SU-DHL-6 (cell line): ENCODE results near the gene DNAI2.
"Not testable (repeated sequence)": the region's sequence is repeated elsewhere in the genome, so short reads cannot be mapped to it uniquely, and the experiment has no call there.

Experiments used
- H2AFZ ChIP-seq: fragments of 200-600 bp; sonication (generic); 2 replicates; pipeline ENCODE4 v1.6.1; 2014; ENCODE audit warnings: low read depth, mild to moderate bottlenecking, moderate library complexity, mixed read lengths, antibody characterized with exemption, low read length; ENCODE audit not compliant: severe bottlenecking
- H3F3A ChIP-seq: fragments of 200-600 bp; shearing (Covaris generic); 2 replicates; pipeline ENCODE4 v1.6.0; 2016; ENCODE audit warnings: antibody characterized with exemption, mild to moderate bottlenecking; ENCODE audit not compliant: insufficient read depth
- H3K27ac ChIP-seq: fragments of 200-600 bp; sonication (generic); 2 replicates; pipeline ENCODE4 v1.5.1; 2016; ENCODE audit warnings: low read depth, mild to moderate bottlenecking, low read length, moderate library complexity, mixed read lengths
- H3K27me3 ChIP-seq: fragments of 200-600 bp; sonication (generic), shearing (Covaris generic); 2 replicates; pipeline ENCODE4 v1.6.0; 2014; ENCODE audit warnings: mild to moderate bottlenecking, low read length
- H3K36me3 ChIP-seq: fragments of 200-600 bp; sonication (generic); 2 replicates; pipeline ENCODE4 v1.6.1; 2014; ENCODE audit warnings: mild to moderate bottlenecking, low read length, mixed read lengths
- H3K4me2 ChIP-seq: fragments of 300-600, 200-600 bp; shearing (Covaris generic), sonication (generic); 2 replicates; pipeline ENCODE4 v1.6.0; 2014; ENCODE audit warnings: low read length, low read depth, mild to moderate bottlenecking; ENCODE audit not compliant: poor library complexity, severe bottlenecking
- H3K4me3 ChIP-seq: fragments of 200-600 bp; sonication (generic); 2 replicates; pipeline ENCODE4 v1.5.1; 2014; ENCODE audit warnings: antibody characterized with exemption, low read length, mild to moderate bottlenecking, mixed read lengths; ENCODE audit not compliant: insufficient read depth, poor library complexity, severe bottlenecking
- H3K79me2 ChIP-seq: fragments of 200-600 bp; sonication (generic); 2 replicates; pipeline ENCODE4 v1.6.1; 2014; ENCODE audit warnings: mild to moderate bottlenecking, low read length, moderate library complexity; ENCODE audit not compliant: insufficient read depth
- H3K9ac ChIP-seq: fragments of 200-600 bp; sonication (generic); 2 replicates; pipeline ENCODE4 v1.7.0; 2014; ENCODE audit warnings: mild to moderate bottlenecking, low read length
- H3K9me2 ChIP-seq: fragments of 200-600 bp; sonication (generic); replicated peaks from 2 replicates; pipeline ENCODE4 v1.6.1; 2014; ENCODE audit warnings: low read length; ENCODE audit not compliant: insufficient read depth
- H3K9me3 ChIP-seq: fragments of 200-600 bp; sonication (generic); 2 replicates; pipeline ENCODE4 v1.6.1; 2014; ENCODE audit warnings: low read length, mixed read lengths; ENCODE audit not compliant: insufficient read depth
- H4K20me1 ChIP-seq: fragments of 200-600 bp; sonication (generic); 2 replicates; pipeline ENCODE4 v1.6.1; 2014; ENCODE audit warnings: low read depth, mild to moderate bottlenecking, antibody characterized with exemption, low read length, moderate library complexity, mixed read lengths
- EZH2phosphoT487 ChIP-seq: fragments of 200-600 bp; sonication (generic), shearing (Covaris generic); conservative IDR thresholded peaks from 2 replicates; pipeline ENCODE4 v1.6.1; 2018; ENCODE audit warnings: mild to moderate bottlenecking, antibody characterized with exemption, low read length, moderate library complexity, mixed read lengths
- TF ChIP-seq, protein P1 (sequence below): fragments of 200-600 bp; sonication (generic); IDR thresholded peaks from one replicate; pipeline ENCODE4 v1.5.1; 2017; ENCODE audit warnings: antibody characterized with exemption, mild to moderate bottlenecking, low read length, moderate library complexity; ENCODE audit not compliant: insufficient read depth, poor library complexity, severe bottlenecking

Gene DNAI2

DNA sequence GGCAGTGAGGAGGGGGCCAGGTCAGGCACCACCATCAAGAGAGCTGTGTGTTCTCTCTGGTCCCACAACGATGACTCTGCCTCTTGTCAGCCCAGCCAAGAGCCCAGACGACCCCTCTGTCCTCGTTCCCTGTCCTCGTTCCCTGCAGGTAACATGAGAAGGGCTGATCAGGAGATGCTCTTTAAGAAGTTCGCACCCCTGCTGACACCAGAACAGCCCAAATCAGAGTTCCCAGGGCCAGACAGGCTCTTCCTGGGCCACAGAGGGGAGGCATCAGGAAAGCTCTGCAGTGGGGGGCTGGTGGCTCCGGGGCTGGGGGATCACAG lies 13.5 kb upstream of the DNAI2 start:
- Histone ChIP-seq H3K36me3 (no peaks in the 10 kb centered on the region), H3K4me2 (no peak overlapping the region), H3K9ac (no peak overlapping the region), H4K20me1 (no peaks in the 10 kb centered on the region), H3K79me2 (no peaks in the 10 kb centered on the region), H3K27ac (no peak overlapping the region), H3K9me2 (no peaks in the 10 kb centered on the region), H2AFZ (no peak overlapping the region), H3K4me3 (no peak overlapping the region), H3K27me3 (no peaks in the 10 kb centered on the region), H3K9me3 (no peaks in the 10 kb centered on the region), H3F3A (no peaks in the 10 kb centered on the region)
- no peak for TF ChIP-seq EZH2phosphoT487
- TF ChIP-seq, protein P1, sequence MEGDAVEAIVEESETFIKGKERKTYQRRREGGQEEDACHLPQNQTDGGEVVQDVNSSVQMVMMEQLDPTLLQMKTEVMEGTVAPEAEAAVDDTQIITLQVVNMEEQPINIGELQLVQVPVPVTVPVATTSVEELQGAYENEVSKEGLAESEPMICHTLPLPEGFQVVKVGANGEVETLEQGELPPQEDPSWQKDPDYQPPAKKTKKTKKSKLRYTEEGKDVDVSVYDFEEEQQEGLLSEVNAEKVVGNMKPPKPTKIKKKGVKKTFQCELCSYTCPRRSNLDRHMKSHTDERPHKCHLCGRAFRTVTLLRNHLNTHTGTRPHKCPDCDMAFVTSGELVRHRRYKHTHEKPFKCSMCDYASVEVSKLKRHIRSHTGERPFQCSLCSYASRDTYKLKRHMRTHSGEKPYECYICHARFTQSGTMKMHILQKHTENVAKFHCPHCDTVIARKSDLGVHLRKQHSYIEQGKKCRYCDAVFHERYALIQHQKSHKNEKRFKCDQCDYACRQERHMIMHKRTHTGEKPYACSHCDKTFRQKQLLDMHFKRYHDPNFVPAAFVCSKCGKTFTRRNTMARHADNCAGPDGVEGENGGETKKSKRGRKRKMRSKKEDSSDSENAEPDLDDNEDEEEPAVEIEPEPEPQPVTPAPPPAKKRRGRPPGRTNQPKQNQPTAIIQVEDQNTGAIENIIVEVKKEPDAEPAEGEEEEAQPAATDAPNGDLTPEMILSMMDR, result no peak

DNA sequence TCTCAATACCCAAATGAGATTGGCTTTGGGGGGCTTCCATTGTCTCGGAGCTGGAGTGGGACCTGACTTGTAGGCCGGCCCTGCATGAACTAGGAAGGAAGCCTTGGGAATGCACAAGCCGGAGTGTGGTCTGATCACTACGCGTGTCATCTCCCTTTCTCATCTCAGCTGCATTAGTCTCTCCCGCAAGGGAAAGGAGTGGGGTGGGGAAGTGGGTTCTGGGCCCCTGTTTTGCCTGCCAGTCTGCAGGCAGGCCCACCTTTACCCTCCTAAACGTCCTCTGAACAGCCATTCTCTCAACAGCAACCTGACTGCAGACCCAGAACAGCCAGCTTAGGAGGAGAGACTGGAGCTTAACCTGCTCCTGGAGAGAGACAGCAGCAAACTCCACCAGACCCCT lies 11.4 kb upstream of the DNAI2 start:
- no peaks in the 10 kb centered on the region for H3K79me2 ChIP-seq
- H3K36me3 ChIP-seq, result no peaks in the 10 kb centered on the region
- H3K9me3 ChIP-seq, result no peaks in the 10 kb centered on the region
- no peak overlapping the region for H3K4me2 ChIP-seq
- no peak overlapping the region for H3K9ac ChIP-seq
- no peak overlapping the region for H2AFZ ChIP-seq
- no peak overlapping the region for H3K27ac ChIP-seq
- no peaks in the 10 kb centered on the region for H3K27me3 ChIP-seq
- H3K4me3 ChIP-seq, result no peak overlapping the region
- H3K9me2 ChIP-seq, result no peaks in the 10 kb centered on the region
- no peaks in the 10 kb centered on the region for H4K20me1 ChIP-seq
- no peaks in the 10 kb centered on the region for H3F3A ChIP-seq
- TF ChIP-seq, protein P1, result no peak
- no peak for TF ChIP-seq EZH2phosphoT487

DNA sequence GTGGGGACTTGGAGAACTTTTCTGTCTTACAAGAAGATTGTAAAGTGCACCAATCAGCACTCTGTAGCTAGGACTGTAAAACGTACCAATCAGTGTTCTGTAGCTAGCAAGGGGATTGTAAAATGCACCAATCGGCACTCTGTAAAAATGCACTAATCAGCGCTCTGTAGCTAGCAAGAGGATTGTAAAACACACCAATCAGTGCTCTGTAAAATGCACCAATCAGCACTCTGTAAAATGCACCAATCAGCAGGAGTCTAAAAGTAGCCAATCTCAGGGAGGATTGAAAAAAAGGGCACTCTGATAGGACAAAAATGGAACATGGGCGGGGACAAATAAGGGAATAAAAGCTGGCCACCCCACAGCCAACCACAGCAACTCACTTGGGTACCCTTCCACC lies 7.0 kb upstream of the DNAI2 start:
- not testable (repeated sequence) for H3K4me3 ChIP-seq, H3K9me3 ChIP-seq, H3K27ac ChIP-seq, H3K36me3 ChIP-seq, H3K4me2 ChIP-seq, H3K27me3 ChIP-seq, H3K9me2 ChIP-seq, H2AFZ ChIP-seq, H3K9ac ChIP-seq, H4K20me1 ChIP-seq, H3K79me2 ChIP-seq, H3F3A ChIP-seq

DNA sequence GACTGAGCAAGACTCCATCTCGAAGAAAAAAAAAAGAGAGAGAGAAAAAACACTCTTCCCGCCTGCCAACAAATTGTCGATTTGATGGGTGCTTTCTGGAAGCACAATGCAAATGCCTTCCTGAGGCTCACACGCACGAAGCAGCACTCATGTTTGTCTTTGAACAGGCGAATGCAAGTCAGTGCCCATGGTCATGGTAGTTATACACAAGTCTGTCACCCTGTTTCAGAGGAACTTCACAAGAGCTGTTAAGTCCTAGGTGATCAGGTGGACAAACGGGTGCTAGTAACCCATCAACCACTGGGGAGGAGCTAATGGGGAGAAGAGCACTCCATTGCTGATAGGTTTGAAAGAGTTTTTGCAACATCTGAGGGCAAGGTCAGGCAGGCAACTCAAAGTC lies 6.5 kb upstream of the DNAI2 start:
- Histone ChIP-seq H4K20me1 (no peaks in the 10 kb centered on the region), H3K27ac (no peak overlapping the region), H2AFZ (no peak overlapping the region), H3K79me2 (no peaks in the 10 kb centered on the region), H3K27me3 (no peaks in the 10 kb centered on the region), H3F3A (no peaks in the 10 kb centered on the region), H3K9me2 (no peaks in the 10 kb centered on the region), H3K9me3 (no peaks in the 10 kb centered on the region), H3K9ac (no peak overlapping the region), H3K36me3 (no peaks in the 10 kb centered on the region), H3K4me2 (no peak overlapping the region), H3K4me3 (no peak overlapping the region)
- no peak for TF ChIP-seq EZH2phosphoT487
- TF ChIP-seq, protein P1, result no peak
